Esophagus mucosa (tissue), 1 donor: ENCODE data around the gene SIN3B. TPM values are rescaled to one million over a fixed set of nuclear protein-coding genes. Genes with fewer than 3 reads are reported as not detected.

Experiments
- ATAC-seq: fragments of 200-7000 bp; cut with Tn5 transposase; one replicate; pipeline ENCODE4 v1.9.1; 2020
- total RNA-seq: library from RNA; stranded (reverse); gene quantifications from one replicate; pipeline ENCODE4 v1.2.4, GENCODE V29; 2023
- donor health status: DM: yes; HTN: yes; CAD: no.

SIN3B gene
- total RNA-seq, 1 donor from 2014 or later = 19.7 TPM

DNA sequence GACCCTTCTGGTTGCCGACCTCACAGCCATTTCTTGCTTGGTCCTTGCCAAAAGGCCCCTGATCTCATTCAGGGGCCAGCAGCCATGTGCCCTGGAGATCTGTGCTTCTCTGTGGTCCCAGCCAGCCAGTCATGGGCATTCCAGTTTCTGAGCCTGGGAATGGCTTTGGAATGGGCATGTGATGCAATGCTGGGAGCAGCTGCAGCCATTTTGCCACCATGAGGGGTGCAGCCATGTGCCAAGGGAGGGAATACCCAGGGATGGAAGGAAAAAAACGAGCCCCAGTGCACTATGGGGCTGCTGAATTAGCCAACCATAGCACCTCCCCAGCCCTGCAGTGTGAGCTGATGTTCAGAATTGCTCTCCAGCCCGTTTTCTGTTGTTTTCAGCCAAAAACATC lies 85.9 kb downstream of the SIN3B start:
- ATAC-seq = no peak

DNA sequence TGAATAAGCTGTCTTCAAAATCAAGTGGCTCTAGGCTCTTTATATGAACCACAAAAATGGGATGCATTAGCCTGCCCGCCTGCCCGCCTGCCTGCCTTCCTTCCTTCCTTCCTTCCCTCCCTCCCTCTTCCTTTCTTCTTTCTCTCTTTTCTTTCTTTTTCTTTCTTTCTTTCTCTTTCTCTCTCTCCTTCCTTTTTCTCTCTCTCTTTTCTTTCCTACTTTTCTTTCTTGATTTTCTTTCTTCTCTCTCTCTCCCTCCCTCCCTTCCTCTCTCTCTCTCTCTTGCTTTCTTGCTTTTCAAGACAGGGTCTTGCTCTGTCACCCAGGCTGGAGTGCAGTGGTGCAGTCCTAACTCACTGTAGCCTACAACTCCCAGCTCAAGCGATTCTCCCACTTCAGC lies 86.5 kb downstream of the SIN3B start:
- no peak for ATAC-seq

- no peak for ATAC-seq
These were observed 88.2 kb downstream of the SIN3B start for GRCh38 chr19:16917401-16917800.

DNA sequence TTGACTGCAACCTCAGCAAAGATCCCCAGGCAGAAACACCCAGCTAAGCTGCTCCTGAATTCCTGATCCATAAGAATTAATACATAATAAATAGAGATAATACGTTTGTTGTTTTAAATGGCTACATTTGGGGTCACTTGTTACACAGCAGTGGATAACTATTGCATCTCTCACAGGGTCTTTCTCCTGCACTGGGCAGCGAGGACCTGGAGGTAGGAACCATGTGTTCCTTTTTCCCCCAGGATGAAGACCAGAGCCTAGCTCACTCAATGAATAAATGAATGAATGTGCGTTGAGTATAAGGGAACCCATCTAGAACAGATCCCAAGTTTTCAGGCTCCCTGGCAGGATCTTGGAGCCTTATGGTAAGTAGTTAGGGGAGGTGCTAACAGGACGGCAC lies 90.3 kb downstream of the SIN3B start:
- ATAC-seq = no peak

GRCh38 chr19:16920816-16921529 lies 91.8 kb downstream of the SIN3B start:
- peak; percentile 84 for ATAC-seq

GRCh38 chr19:16921766-16922591 lies 92.8 kb downstream of the SIN3B start:
- no peak for ATAC-seq

- ATAC-seq = no peak
These were observed 93.4 kb downstream of the SIN3B start for GRCh38 chr19:16922592-16922934.

DNA sequence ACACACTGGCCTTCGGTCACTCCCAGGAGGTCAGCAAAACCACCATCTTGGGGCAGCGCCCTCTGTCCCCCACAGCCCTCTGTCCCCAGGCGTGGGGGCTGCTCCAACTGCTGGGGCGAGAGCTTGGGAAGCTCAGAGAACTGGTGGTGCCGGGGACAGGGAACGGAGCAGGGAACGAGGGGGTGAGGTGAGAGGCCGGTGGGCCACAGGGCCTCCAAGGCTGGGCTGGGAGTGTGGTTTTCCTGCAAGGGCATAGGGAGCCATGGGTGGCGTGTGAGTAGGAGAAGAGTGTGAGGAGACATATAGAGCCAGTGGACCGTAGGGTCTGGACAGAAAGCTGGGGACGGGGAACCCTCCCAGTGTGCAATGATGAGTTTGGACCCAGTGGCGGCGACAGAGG lies 93.8 kb downstream of the SIN3B start:
- no peak for ATAC-seq

DNA sequence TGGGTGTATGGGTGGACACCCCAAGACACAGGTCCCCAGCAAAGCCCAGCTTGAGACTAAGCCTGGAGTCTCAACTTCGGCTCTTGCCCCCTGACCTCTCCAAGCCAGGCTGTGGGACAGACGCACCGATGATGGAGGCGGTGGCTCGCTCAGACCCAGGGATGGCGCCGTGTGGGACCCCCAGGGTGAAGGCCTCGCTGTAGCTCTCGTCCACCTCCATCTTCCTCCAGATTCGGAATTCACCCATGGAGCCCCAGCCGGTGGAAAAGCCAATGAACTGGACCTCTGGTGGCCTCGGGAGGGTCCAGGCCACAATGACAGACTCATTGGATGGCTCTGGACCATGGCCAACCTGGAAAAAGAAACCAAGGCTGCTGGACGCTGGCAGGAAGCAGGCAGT lies 98.7 kb downstream of the SIN3B start:
- no peak for ATAC-seq

- no peak for ATAC-seq
These were observed 99.2 kb downstream of the SIN3B start for GRCh38 chr19:16928351-16928750.

- no peak for ATAC-seq
These were observed 99.7 kb downstream of the SIN3B start for GRCh38 chr19:16928916-16929315.

Other genes with a start within 250 kb of the SIN3B start
- gene MED26, start 201.2 kb upstream of the SIN3B start, total RNA-seq = 6.3 TPM
- gene SMIM7, start 169.3 kb upstream of the SIN3B start, total RNA-seq = 50.3 TPM
- 1.6 TPM for gene TMEM38A, start 168.3 kb upstream of the SIN3B start, total RNA-seq
- gene NWD1, start 109.6 kb upstream of the SIN3B start, total RNA-seq = 0.20 TPM
- 0.24 TPM for gene F2RL3, start 59.6 kb downstream of the SIN3B start, total RNA-seq
- gene CPAMD8, start 197.4 kb downstream of the SIN3B start, total RNA-seq = 2.0 TPM
- gene HAUS8, start 246.1 kb downstream of the SIN3B start, total RNA-seq = 6.1 TPM
- 27.4 TPM for gene MYO9B, start 246.4 kb downstream of the SIN3B start, total RNA-seq